DOHH2 (cell line): ENCODE results near the gene TLK1.

Experiments
- EZH2phosphoT487 ChIP-seq: fragments of 200-600 bp; sonication (generic); IDR thresholded peaks from 2 replicates; pipeline ENCODE4 v1.6.1; 2017; ENCODE audit warnings: borderline replicate concordance, mild to moderate bottlenecking, antibody characterized with exemption, low read length, moderate library complexity, mixed read lengths
- TF ChIP-seq, protein P1 (sequence below): fragments of 200-600 bp; sonication (generic); IDR thresholded peaks from one replicate; pipeline ENCODE4 v1.5.1; 2014; ENCODE audit warnings: antibody characterized with exemption, mild to moderate bottlenecking, low read depth, low read length; ENCODE audit not compliant: poor library complexity, severe bottlenecking

- TF ChIP-seq, protein P1, sequence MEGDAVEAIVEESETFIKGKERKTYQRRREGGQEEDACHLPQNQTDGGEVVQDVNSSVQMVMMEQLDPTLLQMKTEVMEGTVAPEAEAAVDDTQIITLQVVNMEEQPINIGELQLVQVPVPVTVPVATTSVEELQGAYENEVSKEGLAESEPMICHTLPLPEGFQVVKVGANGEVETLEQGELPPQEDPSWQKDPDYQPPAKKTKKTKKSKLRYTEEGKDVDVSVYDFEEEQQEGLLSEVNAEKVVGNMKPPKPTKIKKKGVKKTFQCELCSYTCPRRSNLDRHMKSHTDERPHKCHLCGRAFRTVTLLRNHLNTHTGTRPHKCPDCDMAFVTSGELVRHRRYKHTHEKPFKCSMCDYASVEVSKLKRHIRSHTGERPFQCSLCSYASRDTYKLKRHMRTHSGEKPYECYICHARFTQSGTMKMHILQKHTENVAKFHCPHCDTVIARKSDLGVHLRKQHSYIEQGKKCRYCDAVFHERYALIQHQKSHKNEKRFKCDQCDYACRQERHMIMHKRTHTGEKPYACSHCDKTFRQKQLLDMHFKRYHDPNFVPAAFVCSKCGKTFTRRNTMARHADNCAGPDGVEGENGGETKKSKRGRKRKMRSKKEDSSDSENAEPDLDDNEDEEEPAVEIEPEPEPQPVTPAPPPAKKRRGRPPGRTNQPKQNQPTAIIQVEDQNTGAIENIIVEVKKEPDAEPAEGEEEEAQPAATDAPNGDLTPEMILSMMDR, result no peak
- no peak for TF ChIP-seq EZH2phosphoT487
Measured at GRCh38 chr2:171158036-171158789, 2.5 kb downstream of the TLK1 start.
